NCI-H510A (cell line): ENCODE results near the gene SPTLC3.
"Not testable (repeated sequence)": the region's sequence is repeated elsewhere in the genome, so short reads cannot be mapped to it uniquely, and the experiment has no call there.

Experiments used
- DNase-seq: peaks from one replicate; lab custom pipeline; 2025; lab: John Stamatoyannopoulos, UW

Gene SPTLC3

GRCh38 chr20:13008761-13009681, at the start of gene SPTLC3:
Gene SPTLC3 (plus strand): TSS chr20:13008972. CDS start chr20:13009268, 296 bp downstream.
- no peak for DNase-seq

- DNase-seq, result no peak
Observed at GRCh38 chr20:12961725-12962124, 47.0 kb upstream of the SPTLC3 start.

GRCh38 chr20:12962895-12963294, 45.9 kb upstream of the SPTLC3 start:
- no peak for DNase-seq

GRCh38 chr20:12963416-12963815, 45.4 kb upstream of the SPTLC3 start:
- DNase-seq, result no peak

GRCh38 chr20:12965212-12965869, 43.4 kb upstream of the SPTLC3 start:
- no peak for DNase-seq

GRCh38 chr20:12965870-12966251, 42.9 kb upstream of the SPTLC3 start:
- DNase-seq, result no peak

- DNase-seq, result no peak
Observed at GRCh38 chr20:12966468-12967085, 42.2 kb upstream of the SPTLC3 start.

GRCh38 chr20:12967932-12968331, 40.8 kb upstream of the SPTLC3 start:
- no peak for DNase-seq

GRCh38 chr20:12968472-12968871, 40.3 kb upstream of the SPTLC3 start:
- DNase-seq, result no peak

- DNase-seq, result no peak
Observed at GRCh38 chr20:12969071-12969669, 39.6 kb upstream of the SPTLC3 start.

- no peak for DNase-seq
Observed at GRCh38 chr20:12970372-12970821, 38.4 kb upstream of the SPTLC3 start.

GRCh38 chr20:12975833-12976608, 32.8 kb upstream of the SPTLC3 start:
- no peak for DNase-seq

GRCh38 chr20:12976720-12977309, 32.0 kb upstream of the SPTLC3 start:
- no peak for DNase-seq

GRCh38 chr20:12977328-12978125, 31.2 kb upstream of the SPTLC3 start:
- DNase-seq, result no peak

GRCh38 chr20:12978126-12978394, 30.7 kb upstream of the SPTLC3 start:
- no peak for DNase-seq

- DNase-seq, result no peak
Observed at GRCh38 chr20:12978613-12979495, 29.9 kb upstream of the SPTLC3 start.

GRCh38 chr20:12979713-12980112, 29.1 kb upstream of the SPTLC3 start:
- DNase-seq, result not testable (repeated sequence)

- no peak for DNase-seq
Observed at GRCh38 chr20:12982098-12982497, 26.7 kb upstream of the SPTLC3 start.

- DNase-seq, result no peak
Observed at GRCh38 chr20:12984069-12984765, 24.6 kb upstream of the SPTLC3 start.
